GM21576 (cell line): ENCODE results near the gene TENM4.
"Not testable (repeated sequence)": the region's sequence is repeated elsewhere in the genome, so short reads cannot be mapped to it uniquely, and the experiment has no call there.

ENCODE experiments used
- ATAC-seq: cut with Tn5 transposase; IDR thresholded peaks from one replicate; pipeline ENCODE4 v1.9.1; 2021; ENCODE audit warnings: mild to moderate bottlenecking, moderate library complexity; ENCODE audit not compliant: unreplicated experiment

Gene TENM4

DNA sequence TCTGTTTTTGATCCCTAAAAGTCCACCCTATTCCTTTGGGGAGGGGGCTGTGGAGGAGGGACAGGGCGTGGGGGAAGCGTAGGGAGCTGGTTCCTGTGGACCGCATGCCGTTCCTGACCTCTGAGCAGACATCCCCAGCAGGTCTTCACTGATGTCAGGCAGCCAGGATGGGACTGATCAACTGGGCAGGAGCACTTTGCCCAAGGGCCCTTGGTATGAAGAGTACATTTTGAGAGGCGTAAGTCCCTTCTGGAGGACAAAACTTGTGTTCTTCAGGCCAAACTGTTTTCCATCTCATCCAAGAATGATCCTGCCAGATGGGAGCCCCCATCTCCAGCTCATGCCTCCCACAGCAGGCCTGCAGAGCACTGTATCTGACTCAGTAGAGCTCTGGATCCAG lies 785.3 kb downstream of the TENM4 start:
- ATAC-seq, result no peak

DNA sequence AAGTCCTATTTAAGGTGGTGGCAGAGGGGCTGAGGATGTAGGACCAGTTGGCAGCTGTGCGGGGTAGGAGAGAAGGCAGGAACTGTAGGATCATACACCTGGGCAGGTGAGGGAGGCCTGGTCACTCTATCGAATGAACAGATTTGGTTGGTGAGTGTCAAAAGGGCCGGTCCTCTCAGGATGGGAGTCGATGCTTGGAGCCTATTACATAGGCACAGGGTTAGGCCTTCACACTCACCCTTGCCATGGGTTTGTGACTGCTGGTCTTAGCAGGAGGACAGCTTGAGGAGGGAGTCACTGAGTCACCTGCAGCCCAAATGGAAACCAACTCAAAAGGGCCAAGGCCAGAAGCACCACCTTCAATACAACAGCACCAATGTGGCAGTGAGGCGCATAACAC lies 786.0 kb downstream of the TENM4 start:
- ATAC-seq, result no peak

DNA sequence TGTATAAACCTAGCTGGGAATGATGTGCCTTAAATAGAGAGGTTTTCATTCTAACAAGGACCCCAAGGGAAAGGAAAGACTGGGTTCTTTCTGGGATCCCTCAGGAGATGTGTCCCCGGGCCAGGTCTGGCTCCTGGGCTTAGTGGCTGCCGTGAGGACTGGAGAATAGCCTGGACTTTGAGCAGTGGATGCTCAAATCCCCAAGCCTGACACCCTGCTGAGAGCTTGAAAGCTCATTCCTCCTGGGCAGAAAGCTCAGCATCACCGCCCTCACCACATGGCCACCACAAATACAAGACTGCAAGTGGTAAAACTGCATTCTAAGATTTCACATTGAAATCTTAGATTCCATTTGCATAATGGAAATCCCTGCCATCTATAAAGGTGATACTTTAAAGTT lies 786.8 kb downstream of the TENM4 start:
- no peak for ATAC-seq

DNA sequence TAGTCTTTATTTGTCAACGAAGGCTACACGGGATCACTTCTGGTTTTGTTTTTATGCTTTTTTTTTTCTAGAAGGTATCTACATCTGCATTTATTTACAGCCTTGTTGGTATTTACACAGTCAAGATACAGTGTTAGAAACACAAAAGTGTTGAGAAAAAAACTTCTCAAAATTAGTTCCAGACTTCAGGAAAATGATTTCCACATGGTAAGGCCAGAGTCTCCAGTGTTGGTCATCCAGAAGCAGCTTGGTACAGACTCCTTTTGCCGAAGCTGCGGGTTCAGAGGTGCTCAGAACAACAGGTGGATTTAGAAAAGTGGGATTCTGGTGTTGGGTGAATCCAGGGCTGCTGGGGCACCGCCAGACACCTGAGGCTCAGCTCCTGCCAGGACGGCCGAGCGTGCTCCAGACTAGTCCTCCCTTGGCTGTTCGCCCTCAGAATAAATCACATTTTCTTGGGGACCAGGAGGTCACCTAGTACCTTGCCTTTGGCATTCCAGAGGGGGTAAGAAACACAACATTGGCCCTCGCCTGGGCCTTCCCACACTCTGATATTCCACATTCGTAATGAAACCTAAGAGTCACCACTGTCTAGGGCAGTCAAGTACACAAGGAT lies 787.4 kb downstream of the TENM4 start:
- ATAC-seq, result no peak

DNA sequence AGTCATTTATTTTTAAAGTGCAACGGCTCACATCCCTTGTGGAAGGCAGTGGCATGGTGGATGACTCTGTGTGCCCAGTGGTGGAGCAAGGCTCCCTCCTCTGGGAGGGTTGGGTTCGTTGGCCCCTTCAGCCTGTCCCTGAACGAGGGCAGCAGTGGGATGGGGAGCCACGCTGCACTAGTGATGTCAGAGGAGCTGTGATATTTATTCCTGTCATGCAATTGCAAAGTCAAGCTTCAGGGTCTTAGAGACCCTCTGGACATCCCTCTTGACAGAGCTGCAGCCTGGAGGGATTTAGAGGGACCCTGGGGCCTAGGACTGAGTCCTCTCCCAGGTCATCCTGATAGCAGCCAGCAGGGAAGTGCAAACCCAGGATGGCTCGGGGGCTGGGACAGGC lies 788.0 kb downstream of the TENM4 start:
- ATAC-seq, result no peak

DNA sequence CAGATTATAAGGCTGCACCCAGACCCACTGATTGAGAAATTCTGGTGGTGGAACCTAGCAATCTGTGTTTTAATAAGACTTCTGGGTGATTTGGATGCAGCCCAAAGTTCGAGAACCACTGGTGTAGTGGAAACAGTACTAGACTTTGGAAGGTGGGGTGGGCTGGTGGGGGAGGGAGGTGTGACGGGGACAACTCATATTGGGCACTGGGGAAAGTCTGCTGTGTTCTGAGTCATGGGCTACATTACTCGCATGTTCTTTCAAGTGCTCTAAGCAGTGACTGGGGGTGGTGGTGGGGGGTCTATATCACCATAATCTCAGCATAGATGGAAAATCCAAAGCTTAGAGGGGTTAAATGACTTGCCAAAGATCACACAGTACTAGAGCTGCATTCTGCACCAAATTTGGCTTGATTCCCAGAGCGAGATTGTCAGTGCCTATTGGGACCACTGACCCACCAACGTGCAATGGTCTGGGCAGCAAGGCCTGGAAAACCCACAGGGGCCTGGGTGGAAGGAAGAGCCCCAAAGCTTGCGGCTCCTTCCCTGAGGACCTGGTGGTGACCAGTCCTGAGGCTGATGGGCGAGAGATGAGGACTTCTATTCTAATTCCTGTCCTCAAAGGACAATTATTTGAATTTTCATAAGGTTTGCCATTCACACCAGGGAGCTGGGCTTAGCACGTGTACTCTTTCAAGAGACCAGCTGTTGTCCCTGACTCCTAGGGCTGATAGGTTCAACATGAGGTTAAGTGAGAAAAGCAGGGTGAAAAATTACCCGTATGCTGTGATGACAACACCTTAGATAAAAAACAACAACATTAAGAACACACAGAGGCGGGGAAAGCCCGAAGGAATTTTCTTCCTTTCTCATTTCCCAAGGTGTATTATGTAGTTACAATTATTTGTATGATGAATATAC lies 788.6 kb downstream of the TENM4 start:
- no peak for ATAC-seq

DNA sequence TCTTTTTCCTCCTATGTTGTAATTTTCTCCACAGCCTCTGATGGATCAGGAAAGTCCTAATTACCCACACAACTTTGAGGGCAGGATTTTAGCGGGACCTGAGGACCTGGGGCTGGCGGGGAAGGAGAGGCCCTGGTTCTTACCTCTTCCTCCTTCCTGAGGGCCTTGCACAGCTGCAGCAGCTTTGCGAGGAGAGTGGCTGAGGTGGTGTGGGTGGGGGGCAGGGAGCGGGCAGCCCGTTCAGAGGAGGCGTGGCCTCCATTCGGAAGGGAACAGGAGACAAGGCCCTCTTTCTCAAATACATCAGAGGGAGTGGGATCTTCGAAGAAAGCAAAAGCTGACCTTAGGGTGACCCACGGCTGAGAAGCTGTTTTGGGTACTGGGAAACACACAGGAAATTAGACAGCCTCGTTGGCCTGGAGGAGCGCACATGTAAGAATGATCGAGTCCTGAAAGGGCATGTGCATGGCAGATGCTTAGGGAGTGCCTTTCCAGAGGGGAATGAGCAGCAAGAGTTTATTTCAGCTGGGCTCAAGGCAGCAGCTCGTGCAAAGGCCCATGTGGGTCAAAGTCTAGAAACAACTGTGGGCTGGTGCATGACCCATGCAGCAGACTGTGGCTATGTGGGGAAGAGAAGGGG lies 789.6 kb downstream of the TENM4 start:
- ATAC-seq, result no peak

DNA sequence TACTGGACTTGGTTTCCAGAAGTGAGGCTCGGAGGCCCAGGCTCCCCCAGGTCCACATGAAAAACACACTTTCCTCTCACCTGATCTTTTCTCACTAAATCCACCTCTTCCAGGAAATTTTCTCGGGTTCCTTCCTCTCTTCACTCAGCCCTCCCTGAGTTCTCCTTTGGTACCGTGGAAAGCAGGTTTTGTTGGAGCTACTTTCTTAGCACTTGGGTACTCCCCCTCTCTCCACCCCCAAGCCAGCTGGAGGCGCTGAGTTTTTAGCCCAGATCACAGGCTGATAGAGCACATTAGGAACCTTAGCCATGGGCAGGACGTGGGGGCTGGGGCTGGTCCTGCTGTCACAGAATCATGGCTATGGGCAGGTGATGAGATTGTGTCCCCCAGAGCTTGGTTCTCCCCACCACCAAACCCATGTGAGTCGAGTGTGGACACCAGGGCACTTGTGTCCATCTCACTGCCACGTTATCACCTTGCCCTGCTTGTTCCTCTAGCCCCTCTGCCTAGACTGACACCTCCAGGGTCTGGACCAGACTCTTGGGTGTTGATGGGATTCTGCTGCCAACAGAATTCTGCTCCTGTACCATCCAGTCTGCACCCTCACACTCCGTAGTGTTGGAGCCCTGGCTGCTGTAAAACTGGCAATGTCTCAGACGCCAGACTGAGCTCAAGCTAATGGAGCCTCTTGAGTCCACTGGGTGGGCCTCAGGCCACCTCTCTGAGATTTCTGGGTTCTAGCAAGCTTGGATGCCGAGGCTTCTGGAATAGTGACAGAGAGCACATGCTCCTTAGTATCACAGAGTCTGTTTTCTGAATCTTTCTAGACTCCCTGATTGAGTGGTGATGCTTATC lies 791.2 kb downstream of the TENM4 start:
- ATAC-seq, result no peak

DNA sequence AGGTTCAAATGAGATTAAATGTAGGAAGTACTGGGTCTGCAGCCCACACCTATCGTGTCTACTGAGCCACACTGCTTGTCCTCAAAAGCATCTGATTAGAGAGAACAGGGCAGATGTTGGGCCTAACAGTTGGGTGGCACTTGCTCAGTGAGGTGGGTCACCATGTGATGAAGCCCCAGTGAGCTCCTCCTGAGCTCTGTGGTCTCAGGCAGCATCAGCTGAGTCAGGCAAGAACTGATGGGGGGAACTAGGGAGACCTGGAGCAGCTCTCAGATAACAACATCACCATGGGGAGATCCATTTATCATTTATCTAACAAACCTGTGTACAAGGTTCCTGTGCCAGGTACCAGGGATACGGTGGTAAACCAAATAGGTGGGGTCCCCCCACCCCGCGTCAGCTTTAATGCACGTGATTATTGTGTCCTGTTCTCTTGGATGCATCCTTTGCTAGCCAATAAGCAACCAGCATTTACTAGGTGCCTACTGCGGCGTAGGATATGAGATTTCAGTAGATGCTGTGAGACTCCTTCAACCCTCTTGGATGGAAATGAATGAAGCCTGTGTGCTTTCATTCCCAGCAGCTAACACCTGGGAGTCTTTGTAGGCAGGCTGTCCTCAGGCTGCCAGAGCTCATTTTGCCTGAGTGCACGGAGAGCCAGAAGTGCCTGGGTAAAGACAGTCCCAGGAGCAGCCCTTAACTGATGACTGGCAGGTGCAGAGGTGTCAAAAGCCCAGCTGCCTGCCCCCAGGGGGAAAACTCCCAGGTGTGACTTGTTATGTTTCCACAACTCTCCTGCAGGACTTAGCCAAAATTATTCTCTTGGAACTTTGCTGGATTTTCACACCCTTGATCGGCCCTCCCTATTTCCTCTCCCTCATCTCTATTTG lies 792.6 kb downstream of the TENM4 start:
- ATAC-seq, result no peak

DNA sequence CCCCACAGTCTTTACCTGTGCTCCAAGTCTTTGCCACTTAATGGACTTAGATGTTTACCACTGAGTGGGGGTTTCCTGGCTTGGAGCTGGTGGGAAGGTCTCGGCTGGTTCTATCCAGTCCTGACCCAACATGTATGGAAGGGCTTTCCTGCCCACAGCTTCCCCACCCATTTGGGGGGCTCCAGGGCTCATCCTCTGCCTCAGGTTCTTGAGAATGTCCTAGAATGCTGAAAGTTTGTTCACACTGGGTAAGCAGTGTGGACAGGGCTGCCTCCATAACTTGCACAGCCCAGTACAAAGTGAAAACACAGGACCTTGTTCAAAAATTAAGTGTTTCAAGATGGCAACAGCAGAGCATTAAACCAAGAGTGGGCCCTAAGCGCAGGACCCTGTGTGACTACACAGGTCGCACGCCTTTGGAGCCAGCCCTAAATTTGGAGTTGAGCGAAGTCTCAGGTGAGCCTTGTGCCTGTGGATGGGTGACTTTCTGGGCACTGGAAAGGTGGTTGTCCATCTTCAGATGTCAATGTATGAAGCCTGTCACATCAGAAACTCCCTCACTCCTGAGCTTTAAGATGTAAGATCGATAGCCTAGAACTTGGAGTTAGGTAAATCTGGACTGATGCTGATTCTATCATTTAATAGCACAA lies 793.4 kb downstream of the TENM4 start:
- no peak for ATAC-seq

DNA sequence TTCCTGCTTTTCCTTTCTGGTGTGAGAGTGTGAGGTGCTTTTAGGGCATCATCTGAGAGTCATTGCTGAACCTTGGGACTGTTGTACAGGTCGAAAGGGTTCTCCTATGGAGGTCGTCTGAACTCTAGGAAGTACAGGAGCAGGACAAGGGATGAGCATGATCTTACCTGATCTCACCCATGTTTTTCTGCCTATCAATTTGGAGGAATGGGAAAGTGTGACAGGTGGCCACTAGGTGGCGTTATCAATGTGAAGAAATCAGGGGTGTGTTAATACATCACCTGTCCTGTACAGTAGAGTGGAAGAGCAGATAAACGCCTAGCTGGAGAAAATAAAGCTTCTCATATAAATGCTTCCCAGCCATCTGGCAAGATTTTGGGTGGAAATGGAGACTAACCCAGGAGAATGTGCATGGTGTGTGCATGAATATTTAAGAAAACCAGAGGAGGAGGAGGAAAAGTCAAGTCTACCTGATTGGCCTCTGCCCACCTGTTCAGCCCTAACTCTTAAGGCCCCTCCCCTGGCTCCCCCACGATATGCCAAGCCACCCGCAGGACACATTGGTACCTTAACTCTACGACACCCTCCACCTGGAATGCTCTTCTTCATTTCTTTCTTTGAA lies 794.2 kb downstream of the TENM4 start:
- ATAC-seq, result peak; percentile 62

DNA sequence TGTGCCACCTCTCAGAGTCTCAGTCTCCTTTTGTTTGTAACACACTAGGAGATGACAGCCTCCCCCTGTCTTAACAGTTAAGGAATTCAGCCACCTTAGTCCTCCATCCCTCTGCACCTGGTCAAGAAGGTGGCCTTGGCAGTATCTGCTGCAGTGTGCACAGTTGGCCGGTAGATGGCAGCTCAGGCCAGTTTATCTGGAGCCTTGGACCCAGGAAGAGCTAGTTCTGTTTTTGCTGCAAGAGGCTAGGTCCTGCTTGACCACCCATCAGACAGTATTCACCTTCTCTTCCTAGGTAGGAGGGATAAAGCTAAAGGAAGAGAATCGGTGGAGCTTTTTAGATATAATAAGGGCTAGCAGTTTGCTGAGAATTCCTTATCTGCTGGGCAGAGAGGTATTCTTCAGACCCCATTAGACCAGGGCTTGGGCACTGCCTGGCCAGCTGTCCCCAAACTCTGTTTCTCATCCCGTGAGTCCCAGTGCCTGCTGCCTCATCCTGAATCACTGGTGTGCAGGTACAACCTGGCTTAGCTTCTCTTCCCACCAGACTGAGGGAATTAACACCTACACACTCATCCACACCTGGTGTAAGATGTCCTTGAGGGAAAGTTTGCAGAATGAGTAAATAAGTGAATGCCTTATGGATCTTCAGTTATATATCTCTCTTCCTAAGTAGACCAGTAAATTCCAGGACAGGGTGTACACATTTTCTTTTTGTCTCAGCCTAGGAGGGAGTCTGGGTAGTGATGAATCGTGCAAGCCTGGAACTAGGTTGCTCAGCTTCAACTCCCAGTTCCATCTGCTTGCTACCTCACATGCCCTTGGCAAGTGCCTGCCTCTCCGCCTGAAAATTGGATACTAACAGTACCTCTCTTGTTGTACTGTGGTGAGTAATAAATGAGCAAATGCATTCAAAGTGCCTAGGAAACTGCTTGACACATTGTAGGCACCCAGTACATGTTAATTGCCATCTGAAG lies 795.3 kb downstream of the TENM4 start:
- peak; percentile 78 for ATAC-seq

DNA sequence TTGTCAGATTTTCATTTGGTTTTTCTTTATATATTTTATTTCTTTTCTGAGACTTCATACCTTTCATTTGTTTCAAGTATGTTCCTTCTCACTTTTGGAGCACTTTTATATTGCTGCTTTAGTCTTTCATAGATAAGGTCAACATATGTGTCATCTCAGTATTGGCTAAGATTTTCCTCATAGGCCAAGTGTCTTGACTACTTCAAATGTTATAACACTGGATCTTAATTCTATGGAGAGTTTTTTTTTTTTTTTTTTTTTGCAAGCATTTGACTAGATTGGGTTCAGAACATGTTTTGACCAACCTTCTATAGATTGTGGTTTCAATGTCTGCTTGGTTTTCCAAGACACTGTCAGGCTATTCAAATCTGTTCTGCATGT lies 797.2 kb downstream of the TENM4 start:
- ATAC-seq, result no peak

DNA sequence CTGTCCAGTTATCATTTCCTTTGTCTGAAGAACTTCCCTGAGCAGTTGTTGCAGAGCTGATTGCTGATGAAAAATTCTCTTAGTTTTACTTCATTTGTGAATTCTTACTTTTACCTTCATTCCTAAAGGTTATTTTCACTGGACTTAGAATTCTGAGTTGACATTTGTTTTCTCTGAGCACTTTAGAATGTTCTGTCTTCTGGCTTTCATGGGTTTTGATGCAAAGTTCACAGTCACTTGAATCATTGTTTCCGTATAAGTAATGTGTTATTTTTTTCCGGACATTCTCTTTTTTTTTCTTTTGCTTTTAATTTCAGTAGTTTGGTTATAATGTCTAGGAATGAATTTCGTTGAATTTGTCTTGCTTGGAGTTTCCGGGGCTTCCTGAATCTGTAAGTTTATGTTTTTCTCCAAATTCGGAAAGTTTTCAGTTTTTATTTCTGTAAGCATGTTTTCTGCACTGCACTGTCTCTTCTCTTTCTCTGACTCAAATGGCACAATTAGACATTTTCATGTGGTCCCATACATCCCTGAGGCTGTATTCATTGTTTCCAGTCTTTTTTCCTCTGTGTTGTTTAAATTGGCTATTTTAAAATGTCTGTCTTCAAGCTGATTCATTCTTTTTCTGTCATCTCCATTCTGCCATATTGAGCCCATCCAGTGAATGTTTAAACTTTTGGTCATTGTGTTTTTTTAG lies 797.7 kb downstream of the TENM4 start:
- no peak for ATAC-seq

DNA sequence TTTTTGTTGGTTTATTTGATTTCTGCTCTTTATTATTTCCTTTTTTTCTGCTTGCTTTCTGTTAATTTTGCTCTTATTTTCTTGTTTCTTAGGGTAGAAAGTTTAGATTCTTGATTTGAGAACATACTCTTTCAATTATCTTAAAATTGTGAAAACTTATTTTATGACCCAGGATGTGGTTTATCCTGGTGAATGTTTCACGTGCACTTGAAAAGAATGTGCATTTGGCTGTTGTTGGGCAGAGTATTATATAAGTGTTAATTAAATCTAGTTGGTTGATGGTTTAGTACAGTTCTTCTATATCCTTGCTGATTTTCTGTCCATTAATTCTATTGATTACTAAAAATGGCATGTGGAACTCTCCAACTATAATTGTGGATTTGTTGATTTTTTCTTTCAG lies 799.3 kb downstream of the TENM4 start:
- no peak for ATAC-seq

DNA sequence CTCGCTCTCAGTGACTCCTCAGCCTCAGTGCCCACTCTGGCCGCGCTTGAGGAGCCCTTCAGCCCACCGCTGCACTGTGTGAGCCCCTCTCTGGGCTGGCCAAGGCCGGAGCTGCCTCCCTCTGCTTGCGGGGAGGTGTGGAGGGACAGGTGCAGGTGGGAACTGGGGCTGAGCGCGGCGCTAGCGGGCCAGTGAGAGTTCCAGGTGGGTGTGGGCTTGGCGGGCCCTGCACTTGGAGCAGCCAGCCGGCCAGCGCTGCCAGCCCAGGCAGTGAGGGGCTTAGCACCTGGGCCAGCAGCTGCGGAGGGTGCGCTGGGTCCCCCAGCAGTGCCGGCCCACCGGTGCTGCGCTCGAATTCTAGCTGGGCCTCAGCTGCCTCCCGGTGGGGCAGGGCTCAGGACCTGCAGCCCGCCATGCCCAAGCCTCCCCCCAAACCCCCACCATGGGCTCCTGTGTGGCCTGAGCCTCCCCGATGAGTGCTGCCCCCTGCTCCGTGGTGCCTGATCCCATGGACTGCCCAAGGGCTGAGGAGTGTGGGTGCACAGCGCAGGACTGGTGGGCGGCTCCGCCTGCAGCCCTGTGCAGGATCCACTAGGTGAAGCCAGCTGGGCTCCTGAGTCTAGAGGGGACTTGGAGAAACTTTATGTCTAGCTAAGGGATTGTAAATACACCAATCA lies 802.0 kb downstream of the TENM4 start:
- ATAC-seq, result no peak

DNA sequence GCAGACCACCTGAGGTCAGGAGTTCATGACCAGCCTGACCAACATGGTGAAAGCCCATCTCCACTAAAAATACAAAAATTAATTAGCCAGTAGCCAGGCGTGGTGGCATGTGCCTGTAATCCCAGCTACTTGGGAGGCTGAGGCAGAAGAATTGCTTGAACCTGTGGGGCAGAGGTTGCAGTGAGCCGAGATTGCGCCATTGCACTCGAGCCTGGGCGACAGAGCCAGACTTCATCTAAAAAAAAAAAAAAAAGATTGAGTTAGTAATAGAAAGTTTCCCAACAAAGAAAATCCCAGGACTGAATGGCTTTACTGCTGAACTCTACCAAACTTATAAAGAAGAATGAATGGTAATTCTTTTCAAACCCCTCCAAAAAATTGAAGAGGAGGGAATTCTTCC lies 803.3 kb downstream of the TENM4 start:
- not testable (repeated sequence) for ATAC-seq
